Measurements from ENCODE around the gene USP3.

USP3 gene

DNA sequence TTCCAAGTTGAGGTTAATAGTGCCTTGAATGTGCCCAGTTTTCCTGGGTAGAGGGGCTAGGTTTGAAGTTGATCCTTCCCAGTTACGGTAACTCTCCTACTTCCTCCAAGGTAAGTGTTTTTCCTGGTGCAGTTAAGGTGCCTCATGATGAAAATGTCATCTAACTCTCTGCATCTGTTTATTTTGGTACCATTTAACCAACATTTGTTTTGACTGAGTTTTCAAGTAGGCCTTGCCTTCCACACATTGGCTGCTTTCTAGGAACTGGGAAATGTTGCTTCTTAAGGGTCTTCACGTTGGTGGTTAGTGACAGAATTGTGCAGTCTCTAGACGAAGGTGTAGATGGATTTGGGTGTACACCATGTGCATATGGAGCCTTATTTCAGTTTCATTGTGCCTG, 31.3 kb downstream of the USP3 start:
- DNase-seq (ENCODE audit: extremely low spot score, insufficient read length, low read depth) (no peak), FAIRE-seq (no peak)

DNA sequence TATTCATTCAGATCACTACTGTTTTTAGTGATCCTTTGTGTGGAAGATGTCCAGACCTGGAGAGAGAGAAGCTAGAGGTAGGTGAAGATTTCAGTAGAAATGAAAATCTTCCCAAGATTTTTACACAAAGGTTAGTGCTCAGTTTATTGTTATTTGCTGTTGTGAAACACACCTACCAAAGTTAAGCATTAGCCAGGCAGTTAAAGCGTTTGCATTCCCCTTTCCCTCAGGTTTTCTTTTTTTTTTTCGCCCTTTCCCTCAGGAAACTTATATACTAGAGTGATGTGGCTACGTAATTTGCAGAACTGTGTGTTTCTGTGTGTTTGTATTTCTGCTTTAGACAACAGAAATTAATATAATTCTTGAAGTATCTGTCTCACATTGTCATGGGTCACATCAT, 34.5 kb downstream of the USP3 start:
- FAIRE-seq, result no peak
- no peak for DNase-seq (ENCODE audit: extremely low spot score, insufficient read length, low read depth)

DNA sequence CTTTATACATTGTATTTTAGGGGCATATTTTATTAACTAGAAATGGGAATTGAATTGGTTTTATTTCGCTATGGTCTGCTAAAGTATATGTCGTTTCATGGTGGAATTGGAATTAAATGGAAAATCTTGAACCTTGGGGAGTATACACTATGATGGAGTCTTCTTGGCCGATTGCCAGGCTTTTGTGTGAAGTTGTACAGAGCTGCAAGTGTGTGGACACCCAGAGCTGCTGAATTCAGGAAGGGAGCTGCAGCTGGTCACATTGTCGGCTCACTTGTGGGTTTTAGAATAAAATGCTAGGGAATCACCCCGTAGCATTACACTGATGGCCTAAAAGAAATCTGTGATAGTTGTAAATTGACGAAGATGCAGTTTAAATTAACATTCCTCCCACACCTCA, 35.1 kb downstream of the USP3 start:
- DNase-seq (ENCODE audit: extremely low spot score, insufficient read length, low read depth) (no peak), FAIRE-seq (no peak)

DNA sequence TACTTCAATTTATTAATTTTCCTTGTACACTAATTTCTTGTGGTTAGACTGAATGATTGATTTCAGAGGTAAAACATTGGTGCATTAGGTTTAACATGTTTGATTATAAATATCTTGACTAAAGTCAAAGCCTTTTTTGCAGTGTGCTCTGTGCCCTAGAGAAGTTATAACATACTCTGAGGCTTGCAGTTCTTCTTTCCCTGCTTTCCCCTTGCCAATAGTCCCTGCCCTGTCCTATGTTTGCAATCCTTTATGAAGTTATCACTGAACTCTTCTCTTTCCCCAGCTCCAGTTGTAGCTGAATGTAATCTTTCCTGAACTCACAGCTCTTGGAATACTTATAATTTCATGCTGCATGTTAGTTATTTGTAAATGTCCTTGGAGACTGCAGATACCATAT, 35.6 kb downstream of the USP3 start:
- FAIRE-seq, result no peak

DNA sequence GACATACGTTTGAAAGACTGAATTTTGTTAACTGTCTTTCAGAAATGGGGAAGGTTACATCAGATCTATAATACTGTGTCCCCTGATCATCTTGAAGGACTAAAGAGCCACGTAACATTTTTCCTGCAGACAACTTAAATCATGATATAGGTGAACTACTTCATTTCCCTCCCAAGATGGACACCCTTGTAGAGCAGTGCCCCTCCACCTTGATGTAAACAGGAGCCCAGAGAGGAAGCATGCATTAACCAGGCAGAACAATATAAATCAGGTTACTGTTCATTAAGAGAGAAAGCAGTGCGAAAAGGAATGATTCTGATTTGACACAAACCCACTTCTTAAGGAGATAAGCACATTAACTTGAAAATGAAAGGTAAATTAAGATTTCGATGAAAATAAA, 36.1 kb downstream of the USP3 start:
- no peak for FAIRE-seq
- DNase-seq (ENCODE audit: extremely low spot score, insufficient read length, low read depth), result no peak

More for the DNA sequence above, 35.6 kb downstream of the USP3 start:
- no peak for DNase-seq (ENCODE audit: extremely low spot score, insufficient read length, low read depth)

DNA sequence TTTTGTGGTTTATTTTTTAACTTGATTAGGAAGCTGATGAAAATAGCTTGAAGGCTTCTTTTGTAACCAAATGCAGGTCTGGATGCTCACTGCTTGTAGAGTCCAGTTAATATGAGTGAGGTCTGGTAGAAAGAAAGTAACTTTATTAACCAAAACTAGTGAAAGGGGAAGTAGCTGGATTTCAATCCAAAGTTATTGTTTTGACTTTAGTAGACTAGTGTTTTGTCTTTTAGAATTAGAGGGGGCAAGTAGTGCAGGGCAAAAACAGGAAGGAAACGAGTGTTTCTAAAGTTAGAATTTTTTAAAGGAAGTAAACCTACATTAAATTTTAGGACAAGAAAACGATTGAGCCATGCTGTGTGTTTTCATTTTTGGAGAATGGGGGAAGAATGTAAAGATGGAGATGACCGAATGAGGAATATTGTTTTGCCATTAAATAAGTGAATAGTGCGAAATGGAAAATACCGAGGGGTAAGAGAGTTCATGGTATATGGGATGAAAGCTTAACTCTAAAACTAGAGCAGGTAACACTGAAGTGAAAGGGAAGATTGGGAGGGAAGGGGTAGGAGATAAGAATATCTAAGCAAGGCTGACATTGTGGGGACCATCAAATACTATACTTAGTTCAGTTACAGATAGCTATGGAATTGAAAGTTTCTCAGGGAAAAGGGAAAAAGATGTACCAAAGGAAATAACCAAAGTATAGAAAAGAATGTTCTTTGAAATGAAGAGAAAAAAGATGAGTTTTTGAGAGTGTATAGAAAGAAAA, 40.0 kb downstream of the USP3 start:
- DNase-seq (ENCODE audit: extremely low spot score, insufficient read length, low read depth) (no peak), FAIRE-seq (peak; percentile 81)

DNA sequence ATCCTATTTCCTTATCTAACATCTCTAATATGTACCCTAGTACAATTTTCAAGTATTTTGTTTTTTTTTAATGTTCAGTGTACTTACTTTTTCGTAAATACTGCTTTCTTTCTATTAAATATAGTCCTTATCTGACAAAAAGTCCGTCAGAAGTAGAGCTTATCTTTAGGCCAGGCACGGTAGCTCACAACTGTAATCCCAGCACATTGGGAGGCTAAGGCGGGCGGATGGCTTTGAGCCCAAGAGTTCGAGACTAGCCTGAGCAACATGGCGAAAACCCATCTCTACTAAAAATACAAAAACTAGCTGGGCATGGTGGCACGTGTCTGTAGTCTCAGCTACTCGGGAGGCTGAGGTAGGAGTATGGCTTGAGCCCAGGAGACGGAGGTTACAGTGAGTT, 41.1 kb downstream of the USP3 start:
- DNase-seq (ENCODE audit: extremely low spot score, insufficient read length, low read depth), result no peak
- FAIRE-seq, result no peak

DNA sequence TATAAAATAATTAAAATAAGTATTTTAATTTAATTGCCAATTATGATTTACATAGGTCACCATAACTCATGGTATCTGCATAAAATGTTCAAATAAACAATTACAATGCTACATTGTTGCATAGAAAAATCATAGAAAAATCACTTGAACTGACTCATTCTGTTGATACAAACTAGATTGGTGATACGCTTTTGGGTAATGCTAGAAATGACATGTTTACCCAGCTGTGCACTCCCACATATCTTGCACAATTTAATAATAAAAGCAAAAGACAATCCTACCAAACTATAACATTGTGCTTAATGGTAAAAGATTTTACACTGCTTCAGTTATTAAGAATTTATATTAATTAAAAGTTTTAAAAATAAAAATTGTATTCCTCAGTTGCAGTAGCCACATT, 47.0 kb downstream of the USP3 start:
- FAIRE-seq, result no peak

DNA sequence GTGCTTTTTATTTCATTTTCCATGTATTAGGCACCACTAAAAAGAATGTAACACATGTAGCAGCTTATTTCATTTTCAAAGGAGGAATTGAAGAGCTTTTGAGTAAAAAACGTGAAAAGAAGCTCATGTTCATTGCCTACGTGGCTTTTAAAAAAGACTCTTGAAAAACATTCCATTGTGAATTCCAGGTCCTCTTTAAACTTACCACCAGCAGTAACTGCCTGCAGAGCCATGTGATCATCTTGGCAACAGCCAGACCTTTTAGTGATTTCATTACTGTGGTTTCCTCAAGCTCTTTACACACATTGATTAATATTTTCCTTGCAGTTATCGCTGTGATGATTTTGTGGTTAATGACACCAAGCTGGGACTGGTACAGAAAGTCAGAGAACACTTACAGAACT, 49.0 kb downstream of the USP3 start:
- DNase-seq (ENCODE audit: extremely low spot score, insufficient read length, low read depth) (no peak), FAIRE-seq (peak; percentile 84)

More for the DNA sequence above, 47.0 kb downstream of the USP3 start:
- no peak for DNase-seq (ENCODE audit: extremely low spot score, insufficient read length, low read depth)

DNA sequence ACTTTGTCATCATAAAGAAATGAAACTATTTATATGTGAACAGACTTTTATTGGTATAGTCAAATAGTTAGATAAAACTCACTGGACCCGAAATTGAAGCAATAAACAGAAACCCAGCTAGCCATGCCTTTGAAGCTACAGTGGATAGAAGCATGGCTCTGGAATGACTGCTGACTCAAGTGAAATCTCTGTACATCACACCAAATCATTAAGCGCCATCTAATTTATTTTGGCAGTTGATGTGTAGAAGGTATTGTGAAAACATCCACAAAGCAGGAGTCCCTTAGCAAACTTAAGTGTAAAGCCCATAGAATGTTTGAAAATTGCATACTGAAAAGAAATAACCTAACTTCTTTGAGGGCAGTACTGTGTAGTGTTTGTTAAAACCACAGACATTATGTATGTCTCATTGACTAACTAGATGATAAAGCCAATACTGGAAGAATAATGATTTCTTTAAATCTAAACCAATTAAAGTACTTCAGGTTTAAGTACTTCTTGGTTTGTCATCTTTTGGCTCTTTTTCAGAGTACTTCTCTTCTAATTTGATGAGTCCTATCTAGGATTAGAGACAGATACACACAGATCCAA, 50.0 kb downstream of the USP3 start:
- FAIRE-seq, result peak; percentile 46
- no peak for DNase-seq (ENCODE audit: extremely low spot score, insufficient read length, low read depth)

DNA sequence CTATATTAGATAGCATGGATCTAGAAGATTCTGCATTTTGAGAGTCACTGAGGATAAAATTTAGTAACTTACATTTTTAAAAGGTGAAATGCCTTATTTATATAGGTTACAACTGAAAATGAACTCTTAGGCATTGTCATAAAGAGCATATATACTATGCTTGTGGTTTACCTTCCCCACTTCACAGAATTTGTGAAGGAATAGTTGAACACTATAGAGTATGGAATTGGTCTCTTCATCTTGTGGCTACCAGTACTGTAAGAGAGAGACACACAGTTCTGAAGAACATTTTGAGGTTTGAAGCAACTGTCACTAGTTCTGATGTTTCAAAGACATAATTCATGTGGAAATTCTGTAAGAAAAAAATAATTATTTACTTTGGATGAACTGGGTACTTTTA, 51.1 kb downstream of the USP3 start:
- FAIRE-seq (no peak), DNase-seq (ENCODE audit: extremely low spot score, insufficient read length, low read depth) (no peak)

DNA sequence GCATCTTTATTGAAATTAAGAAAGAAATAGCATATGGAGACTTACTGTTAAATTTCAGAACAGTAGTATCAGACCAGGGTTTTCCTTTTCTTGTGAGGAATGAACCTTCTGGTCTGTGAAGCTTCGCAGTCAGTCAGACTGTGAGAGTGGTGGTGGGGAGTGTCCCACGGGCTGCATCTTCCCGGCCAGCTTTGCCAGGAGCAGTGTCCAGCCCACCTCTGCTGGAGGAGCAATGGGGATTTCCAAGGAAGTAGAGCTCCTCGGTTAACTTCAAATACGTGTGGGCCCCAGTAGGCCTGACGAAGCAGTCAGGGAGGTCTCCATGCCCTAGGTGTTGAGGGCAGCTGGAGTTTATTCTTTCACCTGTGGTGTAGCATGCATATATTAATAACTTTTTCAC, 51.9 kb downstream of the USP3 start:
- FAIRE-seq, result no peak

DNA sequence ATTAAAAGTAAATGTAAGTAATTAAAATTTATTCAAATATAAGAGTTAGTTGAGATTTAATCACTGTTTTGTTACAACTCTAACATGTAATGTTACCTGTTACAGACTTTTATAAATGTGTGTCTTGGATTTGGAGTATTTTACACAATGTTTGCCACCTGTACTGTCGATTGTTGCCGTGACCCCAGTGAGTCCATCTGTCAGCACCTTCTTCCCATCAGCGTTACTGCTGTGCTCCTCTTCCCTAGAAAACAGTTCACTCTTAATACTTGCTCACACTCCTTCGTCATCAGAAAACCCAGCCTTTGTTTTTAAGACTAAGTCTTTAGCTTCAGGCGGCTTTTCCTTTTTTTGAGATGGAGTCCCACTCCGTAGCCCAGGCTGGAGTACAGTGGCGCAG, 52.3 kb downstream of the USP3 start:
- DNase-seq (ENCODE audit: extremely low spot score, insufficient read length, low read depth), result no peak
- FAIRE-seq, result no peak

More for the DNA sequence above, 51.9 kb downstream of the USP3 start:
- no peak for DNase-seq (ENCODE audit: extremely low spot score, insufficient read length, low read depth)

DNA sequence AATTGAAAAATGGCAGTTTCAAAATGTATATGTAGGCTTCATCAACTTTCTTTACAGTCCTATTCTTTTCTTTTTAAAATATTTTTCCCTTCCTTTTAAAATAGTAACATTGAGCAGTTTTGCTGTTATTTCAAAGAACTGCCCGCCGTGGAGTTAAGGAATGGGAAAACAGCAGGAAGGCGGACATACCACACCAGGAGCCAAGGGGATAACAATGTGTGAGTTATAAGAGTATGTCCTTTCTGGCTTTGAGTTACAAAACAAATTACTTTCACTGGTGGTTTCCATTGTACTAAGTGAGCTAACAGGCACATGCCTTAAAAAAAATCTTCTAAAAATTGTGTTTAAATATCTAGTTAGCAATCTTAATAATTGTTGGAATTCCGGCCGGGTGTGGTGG, 55.4 kb downstream of the USP3 start:
- no peak for FAIRE-seq
- no peak for DNase-seq (ENCODE audit: extremely low spot score, insufficient read length, low read depth)

DNA sequence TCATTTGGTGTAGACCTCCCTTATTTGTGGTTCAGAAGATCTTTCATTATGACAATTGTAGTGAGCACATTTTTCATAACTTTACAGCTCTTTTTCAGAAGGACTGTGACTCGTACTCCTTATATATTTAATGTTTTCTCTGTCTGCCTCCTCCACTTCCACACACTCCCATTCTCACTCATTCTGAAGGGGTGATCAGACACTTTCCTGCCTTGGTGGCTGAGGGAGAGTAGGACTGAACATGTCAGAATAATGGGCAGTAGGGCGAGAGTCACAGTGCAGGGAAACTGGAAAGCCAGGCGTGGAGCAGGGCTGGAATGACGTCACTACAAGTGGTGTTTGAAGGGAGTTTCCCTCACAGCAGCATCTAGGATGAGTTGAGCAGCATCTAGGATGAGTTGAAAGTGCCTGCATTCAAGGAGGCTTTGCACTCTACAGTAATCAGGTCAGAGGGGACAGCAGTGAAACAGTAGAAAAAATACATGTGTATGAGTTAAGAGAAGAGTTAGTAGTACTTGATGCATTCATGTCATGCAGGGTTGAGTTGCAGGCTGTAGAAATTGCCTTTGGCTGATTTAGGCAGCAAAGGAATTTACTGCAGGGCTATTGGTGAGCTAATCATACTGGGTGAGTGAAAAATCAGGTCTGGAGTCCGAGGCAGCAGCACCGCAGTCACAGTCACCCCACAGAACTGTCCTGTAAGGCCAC, 56.5 kb downstream of the USP3 start:
- FAIRE-seq (peak; percentile 62), DNase-seq (ENCODE audit: extremely low spot score, insufficient read length, low read depth) (no peak)

DNA sequence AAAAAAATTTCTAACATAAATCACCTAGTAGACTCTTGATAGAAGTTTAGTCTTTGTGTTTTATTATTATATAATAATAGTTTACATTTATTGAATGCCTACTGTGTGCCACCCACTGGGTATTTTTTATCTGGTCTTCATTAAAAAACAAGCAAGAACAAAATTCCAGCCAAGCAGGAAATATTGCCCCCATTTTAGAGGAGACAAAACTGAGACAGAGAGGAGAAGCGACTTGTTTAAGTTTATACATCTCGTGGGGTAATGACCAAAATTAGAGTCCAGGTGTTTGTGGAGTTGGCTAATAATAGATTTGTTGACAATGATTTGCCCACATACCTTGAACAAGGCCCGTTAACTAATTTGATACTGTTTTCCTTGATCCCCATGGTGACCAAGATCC, 59.7 kb downstream of the USP3 start:
- no peak for FAIRE-seq
- no peak for DNase-seq (ENCODE audit: extremely low spot score, insufficient read length, low read depth)

DNA sequence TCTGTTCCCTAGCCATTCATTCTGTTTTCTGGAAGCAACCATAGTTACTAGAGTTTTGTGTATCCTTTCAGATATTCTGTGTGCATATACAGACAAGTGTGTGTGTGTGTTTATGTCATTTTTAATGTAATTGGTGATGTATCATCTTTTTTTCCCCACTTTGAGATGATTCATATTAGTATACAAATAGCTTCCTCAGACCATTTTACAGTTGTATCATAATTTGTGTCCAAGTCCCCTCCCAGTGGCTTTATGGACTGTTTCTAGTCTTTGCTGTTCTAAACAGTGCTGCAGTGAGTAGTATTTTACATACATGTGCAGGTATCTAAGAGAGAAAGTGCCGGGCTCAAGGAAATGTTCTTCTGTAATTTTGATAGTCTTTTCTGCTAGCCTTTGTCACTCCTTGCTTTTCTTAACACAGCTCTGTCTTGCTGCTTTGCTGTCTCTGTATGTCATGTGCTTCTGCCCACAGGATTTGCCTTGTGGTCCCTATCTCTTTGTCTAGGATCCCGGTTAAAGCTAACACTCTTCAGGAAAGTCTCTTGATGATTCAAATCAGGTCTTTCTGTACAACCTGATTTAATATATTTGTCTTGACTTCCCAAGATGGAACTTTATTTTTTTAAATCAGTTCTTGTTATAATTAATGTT, 61.3 kb downstream of the USP3 start:
- DNase-seq (ENCODE audit: extremely low spot score, insufficient read length, low read depth), result no peak
- FAIRE-seq, result peak; percentile 9

DNA sequence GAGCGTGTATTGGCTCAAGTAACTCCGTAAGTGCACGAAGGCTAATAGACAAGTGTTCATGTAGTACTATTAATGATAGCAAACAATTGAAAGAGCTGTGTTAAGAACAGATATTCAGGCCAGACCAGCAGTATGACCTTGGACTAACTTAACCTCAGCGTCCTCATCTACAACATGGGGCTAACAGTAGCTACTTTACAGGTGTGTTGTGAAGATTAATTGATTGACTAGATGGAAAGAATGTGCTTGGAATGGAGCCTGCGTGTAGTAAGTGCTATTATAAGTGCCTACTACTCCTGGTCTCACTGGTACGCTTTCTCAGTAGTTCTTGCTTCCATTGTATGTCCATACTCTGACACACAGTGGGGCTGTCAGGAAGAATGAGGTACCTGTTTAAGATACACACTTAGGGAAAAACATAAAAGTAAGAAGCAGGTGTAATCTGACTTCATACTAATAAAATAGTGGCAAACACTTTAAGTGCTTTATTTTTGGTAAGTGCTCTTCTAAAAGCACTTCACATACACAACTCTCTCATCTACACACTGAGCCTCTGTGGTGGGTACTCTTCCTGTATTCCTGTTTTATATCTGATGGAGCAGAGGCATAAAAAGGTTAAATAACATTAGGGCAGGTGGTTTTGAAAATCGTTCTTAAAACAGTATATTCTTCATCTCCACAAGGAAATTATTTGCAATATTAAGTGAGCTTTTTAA, 68.5 kb downstream of the USP3 start:
- DNase-seq (ENCODE audit: extremely low spot score, insufficient read length, low read depth) (no peak), FAIRE-seq (no peak)

DNA sequence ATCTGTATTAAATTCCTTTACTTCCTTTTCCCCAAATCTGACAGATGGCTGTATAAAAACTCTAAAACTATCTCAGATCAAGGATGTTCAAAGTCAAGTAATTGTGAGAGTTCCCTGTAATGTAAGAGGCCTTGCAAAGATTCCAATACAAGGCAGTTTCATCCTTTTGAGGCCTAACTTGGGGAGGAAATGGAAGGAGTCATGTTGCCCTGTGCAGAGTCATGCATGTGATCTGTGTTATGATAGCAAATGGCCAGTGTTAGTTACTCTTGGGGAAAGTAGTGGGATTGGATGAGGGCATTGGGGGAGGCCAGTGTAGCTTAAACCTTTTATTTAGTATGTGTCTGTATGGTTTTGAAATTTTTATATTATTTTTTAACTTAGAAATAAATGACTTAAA, 69.1 kb downstream of the USP3 start:
- FAIRE-seq, result no peak
- no peak for DNase-seq (ENCODE audit: extremely low spot score, insufficient read length, low read depth)

DNA sequence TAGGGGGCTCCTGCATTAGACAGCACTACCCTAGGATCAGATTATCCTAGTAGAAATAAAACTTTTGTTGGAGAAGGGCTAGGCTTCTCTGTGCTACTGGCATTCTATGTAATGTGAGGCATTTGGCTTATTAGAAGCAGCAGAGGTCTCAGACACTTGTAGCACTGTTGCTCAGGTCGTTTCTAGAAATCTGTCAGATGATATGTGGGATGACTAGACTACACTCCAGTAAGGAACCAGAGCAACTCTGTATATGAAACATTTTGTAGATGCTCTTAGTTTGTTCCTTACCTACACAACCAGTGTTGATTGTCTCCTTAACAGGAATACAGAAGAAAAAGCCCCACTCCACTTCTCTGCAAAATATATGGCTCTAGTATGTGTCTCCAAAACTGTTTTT, 70.9 kb downstream of the USP3 start:
- no peak for DNase-seq (ENCODE audit: extremely low spot score, insufficient read length, low read depth)
- FAIRE-seq, result no peak
